ENCODE measurements around the gene JMJD8.

JMJD8 gene

DNA sequence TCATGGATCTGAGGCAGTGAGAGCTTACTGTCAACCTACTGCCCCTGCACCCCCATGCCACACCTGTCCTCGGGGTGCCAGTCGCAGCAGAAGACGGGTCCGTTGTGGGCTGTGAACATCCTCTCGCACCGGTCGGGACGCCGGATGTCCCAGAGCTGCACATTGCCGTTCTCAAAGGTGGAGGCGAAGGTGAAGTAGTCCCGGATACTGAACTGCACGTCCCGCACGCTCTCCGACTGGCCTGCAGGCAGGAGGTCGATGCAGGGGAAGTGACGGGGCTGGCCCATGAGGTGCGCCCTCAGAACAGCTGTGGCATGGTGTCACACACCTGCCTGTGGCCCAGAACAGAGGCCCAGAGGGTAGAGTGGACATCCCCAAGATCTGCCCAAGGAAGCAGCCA is 3.4 kb upstream of the JMJD8 start:
- no peak for DNase-seq

DNA sequence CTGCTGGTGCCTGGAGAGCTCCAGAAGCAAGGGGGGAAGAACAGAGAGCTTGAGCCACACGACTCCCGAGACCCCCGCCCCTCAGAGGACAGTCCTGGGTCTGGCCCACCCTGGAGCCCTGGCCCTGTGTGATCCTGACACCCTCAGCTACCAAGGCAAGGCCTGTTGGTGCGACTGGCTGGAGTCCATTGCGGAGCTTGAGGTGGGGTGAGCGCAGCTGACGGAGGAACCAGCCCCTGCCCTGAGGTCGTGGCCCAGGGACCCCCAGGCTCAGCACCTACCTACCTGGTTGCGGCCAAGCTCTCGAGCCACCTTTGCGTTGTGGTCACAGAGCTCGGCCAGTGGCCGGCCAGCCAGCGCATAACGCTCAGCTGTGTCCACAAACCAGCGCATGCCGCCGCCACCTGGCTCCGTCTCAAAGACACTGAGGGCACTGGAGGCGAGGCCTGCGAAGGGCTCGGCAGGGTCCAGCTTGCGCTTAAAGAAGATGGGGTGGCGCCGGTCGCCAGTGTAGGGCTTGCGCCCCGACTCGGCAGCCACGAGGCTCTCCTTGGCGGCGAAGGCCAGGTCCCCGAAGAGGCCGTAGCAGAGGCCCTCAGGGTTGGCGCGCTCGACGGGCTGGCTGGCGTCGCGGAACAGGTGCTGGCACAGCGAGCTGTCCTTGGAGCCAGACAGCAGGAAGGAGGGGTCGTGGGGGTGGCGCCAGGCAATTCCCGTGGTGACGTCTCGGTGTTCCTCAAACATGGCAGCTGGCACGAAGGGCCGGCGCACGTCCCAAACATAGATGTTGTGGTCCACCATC is 2.5 kb upstream of the JMJD8 start:
- DNase-seq = no peak

DNA sequence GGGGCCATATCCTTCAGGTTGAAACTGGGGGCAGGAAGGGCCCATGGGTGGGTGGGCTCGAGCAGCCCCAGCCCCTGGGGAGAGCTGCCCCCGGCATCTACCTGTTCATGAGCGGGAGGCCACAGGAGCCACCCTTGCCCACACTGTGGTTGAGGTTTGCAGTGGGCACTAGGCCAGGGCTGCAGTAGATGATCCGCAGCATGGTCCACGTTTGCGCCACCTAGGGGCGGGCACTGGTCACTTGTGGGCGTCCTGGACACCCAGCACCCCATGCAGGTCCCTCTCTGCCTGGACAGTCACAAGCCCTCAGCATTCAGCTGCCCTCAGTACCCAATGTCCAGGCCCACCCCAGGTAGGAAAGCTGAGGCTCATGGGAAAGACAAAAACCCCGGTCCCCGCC is 1.8 kb upstream of the JMJD8 start:
- no peak for DNase-seq

DNA sequence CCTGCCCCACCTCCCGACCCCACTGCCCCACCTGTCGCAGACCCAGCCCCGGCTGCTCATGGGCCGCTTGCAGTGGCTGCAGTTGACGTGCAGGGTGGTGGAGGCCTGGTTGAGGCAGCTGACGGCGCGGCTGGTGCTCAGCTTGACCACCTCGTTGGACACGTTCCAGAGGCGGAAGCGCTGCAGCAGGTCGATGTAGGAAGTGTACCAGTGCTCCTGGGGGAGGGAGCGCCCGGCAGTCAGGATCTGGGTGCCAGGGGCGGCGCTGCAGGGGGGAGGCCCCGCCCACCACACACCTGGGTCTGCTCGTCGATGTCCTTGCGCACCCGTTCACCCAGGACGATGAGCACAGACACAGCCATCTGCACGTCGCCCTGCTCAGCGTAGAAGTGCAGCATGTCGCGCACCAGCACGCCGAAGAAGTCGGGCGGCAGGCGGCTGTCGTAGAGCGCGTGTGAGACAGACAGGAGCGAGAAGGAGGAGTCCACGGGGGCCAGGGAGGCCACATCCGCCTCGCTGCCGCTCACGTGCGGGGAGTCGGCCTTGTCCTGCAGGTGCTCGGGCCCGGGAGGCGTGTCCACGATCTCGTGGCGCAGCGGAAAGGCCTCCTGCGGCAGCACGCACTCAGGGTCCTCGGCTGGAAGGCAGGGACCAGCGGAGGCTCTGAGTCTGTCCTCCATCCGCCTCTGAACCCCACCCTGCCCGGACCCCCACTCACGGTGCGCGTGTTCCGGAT is 995 bp upstream of the JMJD8 start:
- DNase-seq = no peak

DNA sequence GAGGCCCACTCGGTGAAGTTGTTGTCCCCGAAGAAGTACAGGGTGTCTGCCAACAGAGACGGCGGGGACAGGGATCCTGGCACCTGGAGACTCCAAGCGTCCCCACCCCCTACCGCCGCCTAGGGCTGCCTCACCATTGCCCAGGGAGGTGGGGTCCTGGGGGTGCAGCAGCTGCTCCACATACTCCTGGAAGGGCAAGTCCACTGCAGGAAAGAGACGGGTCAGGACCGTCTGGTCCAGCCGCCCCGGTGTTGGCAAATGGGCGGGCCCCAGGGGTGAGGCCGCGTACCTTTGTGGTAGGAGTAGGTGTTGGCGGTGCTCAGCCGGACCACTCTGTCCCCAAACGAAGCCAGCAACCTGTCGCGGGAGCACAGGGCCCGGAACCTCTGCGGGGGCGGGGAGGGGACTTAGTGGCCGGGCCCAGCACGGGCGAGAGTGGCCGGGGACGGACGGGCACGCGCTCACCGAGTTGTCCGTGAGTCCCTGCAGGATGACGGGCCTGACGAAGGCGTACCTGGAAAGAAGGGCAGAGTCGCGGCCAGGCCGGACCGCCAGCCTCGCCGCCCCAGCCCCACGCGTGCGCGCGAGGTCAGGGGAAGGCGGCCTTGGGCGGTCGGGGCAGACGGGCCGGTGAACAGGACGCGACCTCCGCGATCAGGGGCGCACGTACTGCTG is 601 bp downstream of the JMJD8 start:
- DNase-seq = no peak

DNA sequence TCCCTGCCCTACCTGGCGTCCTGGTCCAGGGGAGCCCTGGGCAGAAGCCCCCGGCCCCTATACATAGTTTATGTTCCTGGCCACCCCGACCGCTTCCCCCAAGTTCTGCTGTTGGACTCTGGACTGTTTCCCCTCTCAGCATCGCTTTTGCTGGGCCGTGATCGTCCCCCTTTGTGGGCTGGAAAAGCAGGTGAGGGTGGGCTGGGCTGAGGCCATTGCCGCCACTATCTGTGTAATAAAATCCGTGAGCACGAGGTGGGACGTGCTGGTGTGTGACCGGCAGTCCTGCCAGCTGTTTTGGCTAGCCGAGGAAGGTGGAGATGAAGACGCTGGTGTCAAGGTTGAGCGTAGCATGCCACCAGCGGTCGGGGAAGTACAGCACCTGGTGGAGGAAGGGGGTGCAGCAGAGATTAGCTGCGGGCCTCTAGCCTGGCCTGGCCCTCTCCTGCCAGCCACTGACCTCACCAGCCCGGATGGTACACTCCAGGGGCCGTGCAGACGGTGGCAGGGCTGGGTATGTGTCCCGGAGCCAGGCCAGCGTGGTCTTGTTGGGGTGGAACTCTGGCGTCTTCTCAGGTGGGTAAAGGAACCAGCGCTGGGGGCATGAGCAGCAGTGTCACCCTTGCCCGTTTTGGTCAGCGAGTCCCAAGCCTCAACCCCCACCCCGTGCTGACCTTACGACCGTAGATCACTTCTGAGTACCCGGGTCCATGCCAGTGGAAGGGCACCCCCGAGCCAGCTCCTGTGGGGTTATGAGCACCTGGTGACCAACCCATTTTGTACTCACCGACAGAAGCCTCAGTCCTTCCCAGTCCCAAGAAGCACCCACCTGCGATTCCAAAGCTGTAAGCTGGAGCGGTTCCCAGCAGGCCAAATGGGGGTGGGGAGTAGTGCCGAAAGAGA is 1.4 kb downstream of the JMJD8 start:
- no peak for DNase-seq

DNA sequence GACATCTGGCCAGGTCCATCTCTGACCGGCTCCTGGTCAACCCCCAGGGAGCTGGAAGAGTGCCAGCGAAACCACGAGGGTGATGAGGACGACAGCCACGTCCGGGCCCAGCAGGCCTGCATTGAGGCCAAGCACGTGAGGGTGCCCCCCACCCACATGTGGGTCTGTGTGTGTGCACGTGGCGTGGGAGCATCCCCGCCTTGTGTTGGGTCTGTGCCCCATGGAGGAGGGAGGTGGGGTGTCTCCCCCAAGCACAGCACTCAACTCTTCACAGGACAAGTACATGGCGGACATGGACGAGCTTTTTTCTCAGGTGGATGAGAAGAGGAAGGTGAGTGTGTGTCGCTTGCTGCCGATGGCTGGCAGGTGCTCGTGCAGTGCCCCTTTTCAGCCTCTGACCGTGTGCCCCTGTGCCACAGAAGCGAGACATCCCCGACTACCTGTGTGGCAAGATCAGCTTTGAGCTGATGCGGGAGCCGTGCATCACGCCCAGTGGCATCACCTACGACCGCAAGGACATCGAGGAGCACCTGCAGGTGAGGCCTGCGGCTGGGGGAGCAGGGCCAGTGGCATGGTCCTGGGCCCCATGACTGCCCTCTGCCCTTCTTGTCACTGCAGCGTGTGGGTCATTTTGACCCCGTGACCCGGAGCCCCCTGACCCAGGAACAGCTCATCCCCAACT is 2.2 kb downstream of the JMJD8 start:
- DNase-seq = peak; percentile 40

DNA sequence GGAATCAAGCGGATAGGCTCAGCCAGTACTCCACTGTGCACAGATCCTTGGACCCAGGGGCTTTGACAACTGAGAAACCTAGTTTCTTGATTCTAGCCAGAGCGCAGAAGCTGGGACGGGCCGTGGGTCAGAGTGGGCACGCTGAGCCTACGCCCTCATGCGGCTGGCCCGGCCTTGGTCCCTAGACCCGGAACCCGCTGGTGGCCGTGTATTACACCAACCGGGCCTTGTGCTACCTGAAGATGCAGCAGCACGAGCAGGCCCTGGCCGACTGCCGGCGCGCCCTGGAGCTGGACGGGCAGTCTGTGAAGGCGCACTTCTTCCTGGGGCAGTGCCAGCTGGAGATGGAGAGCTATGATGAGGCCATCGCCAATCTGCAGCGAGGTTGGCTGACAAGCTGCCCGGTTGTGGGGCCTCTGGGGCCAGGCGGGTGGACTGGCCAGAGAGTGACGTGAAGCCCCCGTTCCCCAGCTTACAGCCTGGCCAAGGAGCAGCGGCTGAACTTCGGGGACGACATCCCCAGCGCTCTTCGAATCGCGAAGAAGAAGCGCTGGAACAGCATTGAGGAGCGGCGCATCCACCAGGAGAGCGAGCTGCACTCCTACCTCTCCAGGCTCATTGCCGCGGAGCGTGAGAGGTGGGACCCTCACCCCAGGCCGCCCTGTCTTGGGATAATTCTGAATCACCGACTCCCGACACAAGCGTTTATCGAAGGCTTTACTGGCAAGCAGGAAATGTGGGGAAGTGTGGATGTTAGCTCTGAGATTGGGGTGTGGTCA is 3.0 kb downstream of the JMJD8 start:
- DNase-seq = no peak

DNA sequence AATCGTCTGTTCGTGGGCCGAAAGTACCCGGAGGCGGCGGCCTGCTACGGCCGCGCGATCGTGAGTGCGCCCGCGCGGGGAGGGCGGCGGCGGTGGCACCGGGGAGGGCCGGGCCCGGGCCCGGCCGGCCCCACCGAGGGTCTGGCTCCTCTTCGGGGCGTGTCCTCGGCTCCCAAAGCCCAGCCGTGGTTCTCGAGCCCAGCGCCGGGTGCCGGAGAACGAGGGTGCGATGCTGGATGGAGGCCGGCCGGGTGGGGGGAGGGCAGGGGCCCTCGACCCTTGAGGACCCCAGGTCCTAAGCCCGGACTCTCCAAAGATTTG is 3.5 kb downstream of the JMJD8 start:
- no peak for DNase-seq

DNA sequence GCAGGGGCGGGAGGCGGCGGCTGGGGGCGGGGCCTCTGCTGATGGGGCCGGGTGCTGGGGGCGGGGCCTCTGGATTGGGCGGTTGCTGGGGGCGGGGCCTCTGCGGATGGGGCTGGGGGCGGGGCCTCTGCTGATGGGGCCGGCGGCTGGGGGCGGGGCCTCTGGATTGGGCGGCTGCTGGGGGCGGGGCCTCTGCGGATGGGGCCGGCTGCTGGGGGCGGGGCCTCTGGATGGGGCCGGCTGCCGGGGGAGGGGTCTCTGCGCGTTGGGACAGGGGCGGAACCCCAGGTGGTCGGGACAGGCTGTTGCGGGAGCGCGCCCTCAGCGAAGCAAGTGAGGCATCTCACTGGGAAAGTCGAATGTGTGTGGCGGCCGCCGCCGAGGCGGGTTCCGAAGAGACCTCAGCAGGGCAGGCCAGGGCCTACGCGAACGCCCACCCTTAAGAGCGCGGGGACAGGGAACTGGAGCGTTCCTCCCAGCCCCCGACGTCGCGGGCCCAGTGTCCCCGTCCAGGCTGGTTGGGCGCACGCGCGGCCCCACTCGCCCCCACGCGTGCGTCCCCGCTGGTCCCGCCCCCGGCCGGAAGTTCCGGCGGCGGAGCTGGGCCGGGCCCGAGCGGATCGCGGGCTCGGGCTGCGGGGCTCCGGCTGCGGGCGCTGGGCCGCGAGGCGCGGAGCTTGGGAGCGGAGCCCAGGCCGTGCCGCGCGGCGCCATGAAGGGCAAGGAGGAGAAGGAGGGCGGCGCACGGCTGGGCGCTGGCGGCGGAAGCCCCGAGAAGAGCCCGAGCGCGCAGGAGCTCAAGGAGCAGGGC is 4.1 kb downstream of the JMJD8 start, which contains the start of gene STUB1:
Gene STUB1, plus strand, starts transcription at position 597 of the 811 bp plus-strand sequence. Its CDS starts 116 bp downstream, at position 713.
- DNase-seq = peak; percentile 80

DNA sequence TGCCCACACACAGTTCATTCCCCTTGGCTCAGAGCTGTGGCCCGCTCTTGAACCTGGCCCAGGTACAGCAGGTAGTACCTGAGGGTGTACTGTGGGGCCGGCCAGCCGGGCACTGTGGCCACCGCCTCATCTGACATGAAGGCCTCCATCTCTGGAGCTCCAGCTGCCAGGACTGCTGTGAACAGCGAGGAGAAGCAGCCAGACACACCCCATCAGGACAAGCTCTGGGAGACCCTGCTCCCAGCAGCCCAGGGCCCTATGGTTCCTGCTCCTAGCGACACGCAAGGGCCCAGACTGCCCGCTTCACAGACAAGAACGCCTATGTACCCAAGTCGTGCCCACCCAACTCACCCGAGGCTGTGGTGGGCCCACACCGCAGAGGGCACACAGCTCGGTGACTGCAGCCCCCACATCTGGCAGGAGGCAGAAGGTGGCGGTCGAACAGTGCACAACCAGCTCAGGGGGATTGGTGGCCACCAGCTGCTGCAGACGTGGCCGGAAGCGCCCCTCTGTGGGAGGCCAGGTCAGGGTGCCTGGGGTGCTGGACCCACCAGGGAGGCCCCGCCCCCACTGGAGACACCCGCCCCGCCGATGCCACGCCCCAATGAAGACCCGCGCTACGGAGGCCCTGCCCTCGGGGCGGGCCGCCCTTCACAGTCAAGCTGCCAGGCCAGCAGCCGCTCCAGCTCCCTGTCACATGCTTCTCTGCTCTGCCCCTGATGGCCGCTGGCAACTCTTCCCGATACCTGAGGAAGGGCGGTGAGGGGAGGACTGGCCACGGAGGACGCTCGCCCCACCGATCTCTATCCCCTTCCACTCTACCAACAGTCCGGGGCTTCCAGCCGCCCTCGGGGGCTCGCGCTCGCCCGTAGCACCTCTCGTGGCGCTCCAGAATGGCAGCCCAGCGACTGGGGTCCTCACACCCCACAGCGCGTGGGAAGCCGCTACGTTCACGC is 5.0 kb downstream of the JMJD8 start:
- peak; percentile 69 for DNase-seq

DNA sequence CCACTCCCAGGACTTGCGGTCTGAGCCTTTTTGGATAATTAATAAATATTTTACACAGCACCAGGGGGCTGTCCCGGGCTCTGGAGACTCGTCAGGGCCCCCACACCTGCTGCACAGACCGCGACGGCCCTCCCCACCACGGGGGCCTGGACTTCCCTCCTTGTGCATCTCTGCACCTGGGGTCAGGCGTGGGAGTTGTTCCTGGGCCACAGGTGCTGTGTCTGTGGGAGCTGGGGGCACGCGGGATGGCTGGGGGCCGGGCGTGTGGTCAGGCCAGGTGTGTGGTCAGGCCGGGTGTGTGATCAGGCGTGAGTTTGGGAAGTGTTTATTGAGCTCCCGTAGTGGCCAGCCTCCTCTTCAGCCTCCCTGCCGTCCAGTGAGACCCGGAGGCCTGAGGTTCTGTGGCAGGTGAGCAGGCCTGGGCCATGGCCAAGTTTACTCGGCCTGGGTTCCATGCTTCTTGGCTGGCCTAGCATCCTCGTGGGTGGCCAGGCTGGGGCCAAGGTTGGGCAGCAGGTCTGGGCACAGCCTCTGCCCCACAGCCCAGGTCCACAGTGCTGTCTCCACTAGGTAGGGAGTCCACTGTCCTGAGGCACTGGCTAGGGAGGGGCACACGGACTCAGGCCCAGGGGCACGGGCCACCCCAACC is 5.8 kb downstream of the JMJD8 start:
- no peak for DNase-seq

DNA sequence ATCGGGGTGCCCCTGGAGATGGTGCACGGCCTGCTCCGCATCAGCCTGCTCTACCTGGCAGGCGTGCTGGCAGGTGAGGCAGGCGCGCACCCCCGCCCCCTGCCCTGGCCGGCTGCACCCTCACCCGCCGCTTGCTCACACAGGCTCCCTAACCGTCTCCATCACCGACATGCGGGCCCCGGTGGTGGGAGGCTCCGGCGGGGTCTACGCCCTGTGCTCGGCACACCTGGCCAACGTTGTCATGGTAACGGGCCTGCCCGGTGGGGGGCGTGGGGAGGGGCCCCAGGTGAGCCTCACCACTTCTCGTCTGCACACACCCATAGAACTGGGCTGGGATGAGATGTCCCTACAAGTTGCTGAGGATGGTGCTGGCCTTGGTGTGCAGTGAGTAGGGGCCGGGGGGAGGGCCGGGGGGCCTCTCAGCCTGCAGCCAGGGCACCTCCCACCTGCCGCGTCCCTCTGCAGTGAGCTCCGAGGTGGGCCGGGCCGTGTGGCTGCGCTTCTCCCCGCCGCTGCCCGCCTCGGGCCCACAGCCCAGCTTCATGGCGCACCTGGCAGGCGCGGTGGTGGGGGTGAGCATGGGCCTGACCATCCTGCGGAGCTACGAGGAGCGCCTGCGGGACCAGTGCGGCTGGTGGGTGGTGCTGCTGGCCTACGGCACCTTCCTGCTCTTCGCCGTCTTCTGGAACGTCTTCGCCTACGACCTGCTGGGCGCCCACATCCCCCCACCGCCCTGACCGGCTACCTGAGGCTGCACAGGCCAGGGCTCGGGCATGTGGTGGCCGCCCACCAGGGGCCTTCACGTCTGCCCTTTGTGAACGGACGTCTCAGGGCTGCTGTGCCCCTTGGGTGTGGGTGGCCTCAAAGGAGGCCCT is 6.6 kb downstream of the JMJD8 start:
- no peak for DNase-seq

DNA sequence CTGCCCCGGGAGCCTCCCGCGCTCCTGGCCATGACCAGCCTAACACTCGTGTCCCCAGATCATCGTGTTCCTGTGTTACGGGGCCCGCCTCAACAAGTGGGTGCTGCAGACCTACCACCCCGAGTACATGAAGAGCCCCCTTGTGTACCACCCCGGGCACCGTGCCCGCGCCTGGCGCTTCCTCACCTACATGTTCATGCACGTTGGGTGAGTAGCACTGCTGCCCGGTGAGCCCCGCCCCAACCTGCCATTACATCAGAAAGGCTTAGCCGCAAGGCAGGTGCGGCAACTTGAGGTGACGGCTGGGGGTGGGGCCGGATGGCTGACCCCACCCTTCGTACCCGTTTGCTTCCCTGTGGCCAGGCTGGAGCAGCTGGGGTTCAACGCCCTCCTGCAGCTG is 7.2 kb downstream of the JMJD8 start:
- DNase-seq = no peak

DNA sequence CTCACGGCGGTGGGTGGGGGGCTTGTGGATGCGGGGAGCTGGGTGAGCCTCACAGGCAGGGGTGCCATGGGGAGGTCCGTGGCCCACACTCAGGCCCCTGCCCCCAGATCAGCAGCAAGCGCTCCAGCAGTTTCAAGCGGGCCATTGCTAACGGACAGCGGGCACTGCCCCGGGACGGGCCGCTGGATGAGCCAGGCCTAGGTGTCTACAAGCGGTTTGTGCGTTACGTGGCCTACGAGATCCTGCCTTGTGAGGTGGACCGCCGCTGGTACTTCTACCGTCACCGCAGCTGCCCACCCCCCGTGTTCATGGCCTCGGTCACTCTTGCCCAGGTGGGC is 7.6 kb downstream of the JMJD8 start:
- DNase-seq = no peak

DNA sequence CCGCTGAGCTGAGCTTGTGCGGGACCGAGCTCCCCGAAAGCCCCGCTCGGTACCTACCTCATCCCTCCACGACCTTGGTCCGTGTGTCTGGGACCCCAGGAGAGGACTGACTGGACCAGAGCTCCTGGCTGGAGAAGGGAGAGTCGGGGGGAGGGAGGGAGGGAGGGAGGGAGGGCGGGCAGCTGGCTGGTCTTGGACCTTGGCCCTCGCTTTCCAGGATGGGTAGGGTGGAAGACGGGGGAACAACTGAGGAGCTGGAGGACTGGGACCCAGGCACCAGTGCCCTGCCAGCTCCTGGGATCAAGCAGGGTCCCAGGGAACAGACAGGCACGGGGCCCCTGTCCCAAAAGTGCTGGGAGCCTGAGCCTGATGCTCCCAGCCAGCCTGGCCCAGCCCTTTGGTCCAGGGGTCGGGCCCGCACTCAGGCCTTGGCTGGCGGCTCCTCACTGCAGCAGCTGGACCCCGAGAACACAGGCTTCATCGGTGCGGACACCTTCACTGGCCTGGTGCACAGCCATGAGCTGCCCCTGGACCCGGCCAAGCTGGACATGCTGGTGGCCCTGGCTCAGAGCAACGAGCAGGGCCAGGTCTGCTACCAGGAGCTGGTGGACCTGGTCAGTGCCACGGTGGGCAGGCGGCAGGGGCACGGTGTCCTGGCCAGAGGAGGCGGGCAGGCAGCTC is 8.1 kb downstream of the JMJD8 start:
- DNase-seq = no peak
